Sigmoid colon (tissue), 7 donors: Measurements from ENCODE around the gene GINS2. TPM values are rescaled to one million over a fixed set of nuclear protein-coding genes. Genes with fewer than 3 reads are reported as not detected.

Source experiments
- DNase-seq: peaks from one replicate; pipeline ENCODE4 v3.0.0-alpha.2; 2019
- H3K27ac ChIP-seq, 4 donors: fragments of 200-600 bp; sonication (generic); one replicate each; pipeline ENCODE4 v1.5.1; 2016 to 2019; ENCODE audit warnings: mild to moderate bottlenecking in 1 of 4
- H3K27me3 ChIP-seq, 3 donors: fragments of 200-600 bp; sonication (generic); one replicate each; pipeline ENCODE4 v1.5.1; 2019; ENCODE audit warnings: mild to moderate bottlenecking in 1 of 3
- H3K36me3 ChIP-seq, 4 donors: fragments of 200-600 bp; sonication (generic); one replicate each; pipeline ENCODE4 v1.5.1; 2016 to 2019
- H3K4me1 ChIP-seq, 4 donors: fragments of 200-600 bp; sonication (generic); one replicate each; pipeline ENCODE4 v1.5.1; 2017 to 2019
- H3K4me3 ChIP-seq, 4 donors: fragments of 200-600 bp; sonication (generic); one replicate each; pipeline ENCODE4 v1.5.1; 2017 to 2019; ENCODE audit warnings: mild to moderate bottlenecking in 2 of 4, moderate library complexity in 1 of 4
- H3K9me3 ChIP-seq, 4 donors: fragments of 200-600 bp in 3 of 4; sonication (generic) in 3 of 4; one replicate each; pipeline versions ENCODE4 v1.5.1 to v1.6.1; 2013 to 2019
- CTCF ChIP-seq, 4 experiments: fragments of 450-650 bp in 3 of 4; fragments of 200-600 bp in 1 of 4; IDR thresholded peaks; one replicate each; pipeline ENCODE4 v1.5.1; 2016 to 2019; ENCODE audit warnings: antibody characterized with exemption in 4 of 4, mild to moderate bottlenecking in 3 of 4, moderate library complexity in 2 of 4
- EP300 ChIP-seq, 4 donors: sonication (generic); formaldehyde crosslinking; IDR thresholded peaks; one replicate each; pipeline ENCODE4 v1.6.1; 2017; ENCODE audit warnings: antibody characterized with exemption in 4 of 4
- POLR2A ChIP-seq, 2 donors: fragments of 450-650 bp; IDR thresholded peaks; one replicate each; pipeline ENCODE4 v1.6.1; 2016; ENCODE audit warnings: antibody characterized with exemption in 2 of 2, mild to moderate bottlenecking in 2 of 2, moderate library complexity in 2 of 2
- POLR2AphosphoS5 ChIP-seq, 4 donors: sonication (generic); formaldehyde crosslinking; IDR thresholded peaks; one replicate each; pipeline ENCODE4 v1.6.1; 2017; ENCODE audit warnings: antibody characterized with exemption in 4 of 4
- WGBS, 2 donors: extraction: QIAGEN DNeasy Blood & Tissue Kit; methylation state at CpG; one replicate each; pipeline ENCODE4 v1.1.7; 2013; 5-methylcytosine and 5-hydroxymethylcytosine counted together
- intact Hi-C: fragments of 100-400 bp; cut with DNase I; formaldehyde crosslinking; loops from one replicate; pipeline ENCODE4 v1.15.1; 2023
- polyA plus RNA-seq, 3 donors: library from polyadenylated mRNA; stranded (reverse); fragments of 200-250 nt; gene quantifications; one replicate each; pipeline ENCODE4 v1.2.3, GENCODE V29; 2013
- total RNA-seq, 4 donors: library from RNA; depleted of rRNA; stranded (reverse); fragments of >200 nt; gene quantifications; one replicate each; pipeline ENCODE4 v1.1.0, GENCODE V29; 2016
- donor health status: healthy with polysubstance abuse.
- donor health status: Bipolar disorder and iron deficiency.
- donor health status: healthy.

Gene GINS2
- total and polyA plus RNA-seq, 7 donors, result 0.16 to 9.6 (median 1.2) TPM; not detected in 1

GRCh38 chr16:85729452-85730185 lies 40.9 kb upstream of the GINS2 start:
- H3K4me1 ChIP-seq, result no peaks in the 10 kb centered on the region
- no peak overlapping the region for H3K4me3 ChIP-seq
- no peak for DNase-seq
- no peaks in the 10 kb centered on the region for H3K36me3 ChIP-seq
- 81 to 82% methylated on average over 16 of the region's 16 CpGs for WGBS, 2 donors
- intact Hi-C loops, result no loop called here
- no peak overlapping the region for H3K27ac ChIP-seq
- no peaks in the 10 kb centered on the region for H3K9me3 ChIP-seq
- H3K27me3 ChIP-seq, result no peaks in the 10 kb centered on the region
- TF ChIP-seq POLR2AphosphoS5 (IDR thresholded peaks at IDR 0.05), result no peak
- no peak for TF ChIP-seq CTCF (IDR thresholded peaks at IDR 0.05)
- TF ChIP-seq POLR2A (IDR thresholded peaks at IDR 0.05), result no peak
- TF ChIP-seq EP300 (IDR thresholded peaks at IDR 0.05), result no peak

GRCh38 chr16:85728879-85729278 lies 40.1 kb upstream of the GINS2 start:
- H3K4me1 ChIP-seq, result no peaks in the 10 kb centered on the region
- no peak for DNase-seq
- intact Hi-C loops, result no loop called here

DNA sequence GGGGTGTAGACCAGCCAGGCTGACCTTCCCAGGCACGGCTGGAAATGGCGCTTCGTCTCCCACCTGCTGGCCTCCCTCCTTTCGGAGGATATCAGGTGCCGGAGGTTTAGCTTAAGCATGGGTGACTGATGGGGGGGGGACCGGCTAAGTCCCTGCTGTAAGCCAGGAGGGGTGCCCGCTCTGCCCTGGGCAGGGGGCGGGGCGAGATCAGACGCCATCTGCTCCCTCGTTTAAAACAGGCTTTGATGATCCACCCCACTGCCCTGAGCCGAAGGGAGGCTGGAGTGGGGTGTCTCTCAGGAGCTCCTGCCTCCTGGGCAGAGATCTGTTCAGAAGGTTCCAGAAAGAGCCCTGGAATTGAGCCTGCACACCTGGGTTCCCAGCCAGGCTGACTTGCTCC lies 36.2 kb upstream of the GINS2 start:
- WGBS, 2 donors, result 91 to 92% methylated on average over 12 of the region's 12 CpGs
- Histone ChIP-seq H3K9me3 (no peaks in the 10 kb centered on the region), H3K36me3 (no peaks in the 10 kb centered on the region), H3K4me1 (no peaks in the 10 kb centered on the region), H3K27me3 (no peaks in the 10 kb centered on the region), H3K27ac (no peak overlapping the region), H3K4me3 (no peak overlapping the region)
- no peak for DNase-seq
- TF ChIP-seq CTCF (IDR thresholded peaks at IDR 0.05) (no peak), POLR2AphosphoS5 (IDR thresholded peaks at IDR 0.05) (no peak), POLR2A (IDR thresholded peaks at IDR 0.05) (no peak), EP300 (IDR thresholded peaks at IDR 0.05) (no peak)
- intact Hi-C loops, result no loop called here

More at GRCh38 chr16:85728879-85729278, 40.1 kb upstream of the GINS2 start:
- Histone ChIP-seq H3K4me3 (no peak overlapping the region), H3K36me3 (no peaks in the 10 kb centered on the region), H3K9me3 (no peaks in the 10 kb centered on the region), H3K27me3 (no peaks in the 10 kb centered on the region), H3K27ac (no peak overlapping the region)
- 69 to 83% methylated on average over 7 of the region's 7 CpGs for WGBS, 2 donors
- TF ChIP-seq POLR2AphosphoS5 (IDR thresholded peaks at IDR 0.05) (no peak), POLR2A (IDR thresholded peaks at IDR 0.05) (no peak), EP300 (IDR thresholded peaks at IDR 0.05) (no peak), CTCF (IDR thresholded peaks at IDR 0.05) (no peak)

- TF ChIP-seq POLR2A (IDR thresholded peaks at IDR 0.05), result no peak
- no peak for TF ChIP-seq CTCF (IDR thresholded peaks at IDR 0.05)
- TF ChIP-seq EP300 (IDR thresholded peaks at IDR 0.05), result no peak
- no peak for TF ChIP-seq POLR2AphosphoS5 (IDR thresholded peaks at IDR 0.05)
- intact Hi-C loops, result no loop called here
- H3K27ac ChIP-seq, result no peak overlapping the region
- WGBS, 2 donors, result 68 to 85% methylated on average over 20 of the region's 20 CpGs
- H3K9me3 ChIP-seq, result no peaks in the 10 kb centered on the region
- H3K27me3 ChIP-seq, result no peaks in the 10 kb centered on the region
- no peaks in the 10 kb centered on the region for H3K4me1 ChIP-seq
- no peak overlapping the region for H3K4me3 ChIP-seq
- no peaks in the 10 kb centered on the region for H3K36me3 ChIP-seq
- DNase-seq, result no peak
These were observed 35.5 kb upstream of the GINS2 start for GRCh38 chr16:85724126-85724879.
